Left ventricle myocardium inferior (tissue), 1 donor: ENCODE data around the gene PMAIP1. TPM values are rescaled to one million over a fixed set of nuclear protein-coding genes. Genes with fewer than 3 reads are reported as not detected.

Source experiments
- DNase-seq: peaks from one replicate; pipeline ENCODE4 v3.0.0-alpha.2; 2020
- H3K27ac ChIP-seq: fragments of 200-600 bp; replicated peaks from 2 replicates; pipeline ENCODE4 v1.8.0; 2021
- H3K27me3 ChIP-seq: fragments of 200-600 bp; 2 replicates; pipeline ENCODE4 v1.8.0; 2021; ENCODE audit warnings: low read depth
- H3K36me3 ChIP-seq: fragments of 200-600 bp; 2 replicates; pipeline ENCODE4 v1.8.0; 2021
- H3K4me1 ChIP-seq: fragments of 200-600 bp; 2 replicates; pipeline ENCODE4 v1.8.0; 2021
- H3K4me3 ChIP-seq: fragments of 200-600 bp; 2 replicates; pipeline ENCODE4 v1.8.0; 2021; ENCODE audit warnings: mild to moderate bottlenecking, moderate library complexity
- H3K9me3 ChIP-seq: fragments of 200-600 bp; replicated peaks from 2 replicates; pipeline ENCODE4 v1.8.0; 2021
- intact Hi-C: fragments of 100-400 bp; cut with micrococcal nuclease; formaldehyde crosslinking; loops from one replicate; pipeline ENCODE4 v1.11.0; 2022
- total RNA-seq: library from RNA; stranded (reverse); fragmentation: NEBNext Ultra II Directional; extraction: Animal tissue kit (Norgen Biotek cat#: 25700); gene quantifications from one replicate; pipeline ENCODE4 v1.2.1, GENCODE V29; 2021
- TF ChIP-seq, protein P1 (sequence below): fragments of 200-600 bp; IDR thresholded peaks from 2 replicates; pipeline ENCODE4 v1.8.0; 2021; ENCODE audit warnings: antibody characterized with exemption, mild to moderate bottlenecking, borderline replicate concordance
- donor health status: DM: no; HTN: yes; CAD: no; lungs with severe emphysema.

Gene PMAIP1
- total RNA-seq, 1 donor from 2014 or later, result 0.58 TPM

- intact Hi-C loops, result no loop called here
- H3K27ac ChIP-seq, result no peak overlapping the region
- peaks cover under 1% of the 10 kb centered on the region for H3K9me3 ChIP-seq
- H3K27me3 ChIP-seq, result no peaks in the 10 kb centered on the region
- H3K36me3 ChIP-seq, result no peaks in the 10 kb centered on the region
- peak overlapping the region; percentile 37 for H3K4me3 ChIP-seq
- H3K4me1 ChIP-seq, result peaks cover 9% of the 10 kb centered on the region
- peak; percentile 30 for DNase-seq
- TF ChIP-seq, protein P1, sequence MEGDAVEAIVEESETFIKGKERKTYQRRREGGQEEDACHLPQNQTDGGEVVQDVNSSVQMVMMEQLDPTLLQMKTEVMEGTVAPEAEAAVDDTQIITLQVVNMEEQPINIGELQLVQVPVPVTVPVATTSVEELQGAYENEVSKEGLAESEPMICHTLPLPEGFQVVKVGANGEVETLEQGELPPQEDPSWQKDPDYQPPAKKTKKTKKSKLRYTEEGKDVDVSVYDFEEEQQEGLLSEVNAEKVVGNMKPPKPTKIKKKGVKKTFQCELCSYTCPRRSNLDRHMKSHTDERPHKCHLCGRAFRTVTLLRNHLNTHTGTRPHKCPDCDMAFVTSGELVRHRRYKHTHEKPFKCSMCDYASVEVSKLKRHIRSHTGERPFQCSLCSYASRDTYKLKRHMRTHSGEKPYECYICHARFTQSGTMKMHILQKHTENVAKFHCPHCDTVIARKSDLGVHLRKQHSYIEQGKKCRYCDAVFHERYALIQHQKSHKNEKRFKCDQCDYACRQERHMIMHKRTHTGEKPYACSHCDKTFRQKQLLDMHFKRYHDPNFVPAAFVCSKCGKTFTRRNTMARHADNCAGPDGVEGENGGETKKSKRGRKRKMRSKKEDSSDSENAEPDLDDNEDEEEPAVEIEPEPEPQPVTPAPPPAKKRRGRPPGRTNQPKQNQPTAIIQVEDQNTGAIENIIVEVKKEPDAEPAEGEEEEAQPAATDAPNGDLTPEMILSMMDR, result no peak
These were observed 18.5 kb downstream of the PMAIP1 start for GRCh38 chr18:59918320-59918755.

DNA sequence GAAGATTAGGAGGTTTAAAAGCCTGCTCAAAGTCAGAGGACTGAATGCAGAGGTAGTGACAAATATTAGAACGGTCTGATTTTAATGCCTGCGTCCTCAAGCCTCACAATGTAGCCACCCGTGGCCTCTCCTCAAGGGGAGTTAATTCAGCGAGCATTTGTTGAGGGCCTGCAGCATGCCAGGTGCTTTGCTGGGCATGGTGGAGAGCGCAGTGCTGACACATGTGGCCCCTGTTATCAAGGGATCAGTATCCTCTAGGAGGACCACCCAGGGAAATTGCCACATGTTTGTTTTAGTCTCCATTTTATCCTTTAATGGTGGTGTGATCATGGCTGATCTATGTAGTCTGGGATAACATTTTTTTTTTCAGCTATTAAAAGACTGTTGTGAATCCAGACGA is 19.2 kb downstream of the PMAIP1 start:
- Histone ChIP-seq H3K9me3 (no peaks in the 10 kb centered on the region), H3K27ac (no peak overlapping the region), H3K27me3 (no peaks in the 10 kb centered on the region), H3K36me3 (no peaks in the 10 kb centered on the region), H3K4me1 (peaks cover 9% of the 10 kb centered on the region), H3K4me3 (no peak overlapping the region)
- intact Hi-C loops, result no loop called here
- TF ChIP-seq, protein P1, result no peak
- DNase-seq, result no peak

GRCh38 chr18:59921384-59921891 is 21.6 kb downstream of the PMAIP1 start:
- TF ChIP-seq, protein P1, result no peak
- no peaks in the 10 kb centered on the region for H3K27me3 ChIP-seq
- H3K9me3 ChIP-seq, result no peaks in the 10 kb centered on the region
- no peaks in the 10 kb centered on the region for H3K36me3 ChIP-seq
- no peak overlapping the region for H3K4me3 ChIP-seq
- no peak for DNase-seq
- no peak overlapping the region for H3K27ac ChIP-seq
- intact Hi-C loops, result no loop called here
- peaks cover 9% of the 10 kb centered on the region for H3K4me1 ChIP-seq

DNA sequence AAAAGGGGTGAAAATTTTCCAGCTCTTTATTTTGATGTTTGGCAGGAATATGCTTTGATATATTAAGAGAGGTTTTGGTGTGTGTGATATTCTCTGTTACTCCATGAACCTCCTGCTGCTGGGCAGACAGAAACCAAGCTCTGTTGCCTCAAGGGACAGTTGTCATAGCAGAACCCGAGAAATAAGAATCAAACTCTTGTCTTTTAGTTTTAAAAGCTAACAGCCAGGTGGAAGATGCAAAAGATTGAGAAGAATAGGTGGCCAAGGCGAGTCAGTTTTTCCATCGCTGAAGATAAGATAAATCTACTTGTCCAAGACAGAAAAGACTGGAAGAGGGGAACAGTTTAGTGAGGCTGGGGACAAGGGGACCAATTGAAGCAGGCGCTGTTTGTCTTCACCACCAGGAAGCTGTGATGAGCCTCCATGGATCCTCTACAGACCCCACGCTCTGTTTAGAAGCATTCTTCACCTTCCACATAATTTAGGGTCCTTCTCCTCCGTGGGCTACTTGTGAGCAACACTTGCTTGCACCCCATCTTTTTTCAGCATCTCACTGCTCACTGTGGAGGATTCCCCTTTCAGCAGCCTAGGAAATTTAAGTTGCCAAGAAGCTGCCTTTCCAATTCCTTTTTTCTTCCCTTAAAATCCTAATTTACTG is 23.9 kb downstream of the PMAIP1 start:
- H3K27me3 ChIP-seq, result no peaks in the 10 kb centered on the region
- H3K4me3 ChIP-seq, result no peak overlapping the region
- H3K9me3 ChIP-seq, result no peaks in the 10 kb centered on the region
- no peaks in the 10 kb centered on the region for H3K36me3 ChIP-seq
- TF ChIP-seq, protein P1, result no peak
- peaks cover 2% of the 10 kb centered on the region for H3K4me1 ChIP-seq
- no peak for DNase-seq
- intact Hi-C loops, result no loop called here
- H3K27ac ChIP-seq, result no peak overlapping the region

- intact Hi-C loops, result no loop called here
- no peak overlapping the region for H3K4me3 ChIP-seq
- H3K4me1 ChIP-seq, result no peaks in the 10 kb centered on the region
- DNase-seq, result no peak
- H3K27ac ChIP-seq, result no peak overlapping the region
- TF ChIP-seq, protein P1, result no peak
- H3K9me3 ChIP-seq, result no peaks in the 10 kb centered on the region
- no peaks in the 10 kb centered on the region for H3K36me3 ChIP-seq
- H3K27me3 ChIP-seq, result no peaks in the 10 kb centered on the region
These were observed 26.3 kb downstream of the PMAIP1 start for GRCh38 chr18:59926131-59926530.
